ENCODE measurements around the gene KIAA1671. TPM values are rescaled to one million over a fixed set of nuclear protein-coding genes. Genes with fewer than 3 reads are reported as not detected.

KIAA1671 gene
- total RNA-seq, 3 donors from 2014 or later = 9.8 to 62.8 (median 36.4) TPM

DNA sequence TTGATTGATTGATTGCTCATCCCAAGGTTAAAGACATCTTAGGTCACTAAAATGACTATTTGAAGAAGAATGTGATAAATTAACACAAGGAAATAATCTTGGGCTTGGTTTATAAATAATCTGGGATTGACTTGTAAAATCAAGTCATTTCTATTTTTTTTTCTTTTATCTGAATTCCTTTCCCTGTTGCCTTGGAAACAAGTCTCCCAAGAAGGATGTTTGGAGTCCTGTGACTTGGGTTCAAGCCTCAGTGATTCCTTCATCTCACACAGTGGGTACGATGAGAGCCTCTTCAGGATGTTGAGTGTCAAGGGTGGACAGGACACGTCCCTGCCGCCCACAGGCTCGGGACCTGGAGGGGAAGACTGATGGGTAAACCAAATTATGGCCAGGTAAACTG is 149.0 kb downstream of the KIAA1671 start:
- H3K4me3 ChIP-seq = no peak overlapping the region
- H3K36me3 ChIP-seq = no peaks in the 10 kb centered on the region
- H3K27ac ChIP-seq = no peak overlapping the region
- no peak for TF ChIP-seq POLR2AphosphoS5 (IDR thresholded peaks at IDR 0.05)
- TF ChIP-seq POLR2A (IDR thresholded peaks at IDR 0.05) = no peak
- TF ChIP-seq, protein P1, sequence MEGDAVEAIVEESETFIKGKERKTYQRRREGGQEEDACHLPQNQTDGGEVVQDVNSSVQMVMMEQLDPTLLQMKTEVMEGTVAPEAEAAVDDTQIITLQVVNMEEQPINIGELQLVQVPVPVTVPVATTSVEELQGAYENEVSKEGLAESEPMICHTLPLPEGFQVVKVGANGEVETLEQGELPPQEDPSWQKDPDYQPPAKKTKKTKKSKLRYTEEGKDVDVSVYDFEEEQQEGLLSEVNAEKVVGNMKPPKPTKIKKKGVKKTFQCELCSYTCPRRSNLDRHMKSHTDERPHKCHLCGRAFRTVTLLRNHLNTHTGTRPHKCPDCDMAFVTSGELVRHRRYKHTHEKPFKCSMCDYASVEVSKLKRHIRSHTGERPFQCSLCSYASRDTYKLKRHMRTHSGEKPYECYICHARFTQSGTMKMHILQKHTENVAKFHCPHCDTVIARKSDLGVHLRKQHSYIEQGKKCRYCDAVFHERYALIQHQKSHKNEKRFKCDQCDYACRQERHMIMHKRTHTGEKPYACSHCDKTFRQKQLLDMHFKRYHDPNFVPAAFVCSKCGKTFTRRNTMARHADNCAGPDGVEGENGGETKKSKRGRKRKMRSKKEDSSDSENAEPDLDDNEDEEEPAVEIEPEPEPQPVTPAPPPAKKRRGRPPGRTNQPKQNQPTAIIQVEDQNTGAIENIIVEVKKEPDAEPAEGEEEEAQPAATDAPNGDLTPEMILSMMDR (IDR thresholded peaks at IDR 0.05) = no peak
- DNase-seq (ENCODE audit: low spot score in 2 of 2) = no peak
- intact Hi-C loops (cut with DNase I; ENCODE audit: low total_unique reads) = no loop called here
- H3K4me1 ChIP-seq = no peaks in the 10 kb centered on the region
- no peaks in the 10 kb centered on the region for H3K9me3 ChIP-seq
- H3K27me3 ChIP-seq = no peaks in the 10 kb centered on the region

DNA sequence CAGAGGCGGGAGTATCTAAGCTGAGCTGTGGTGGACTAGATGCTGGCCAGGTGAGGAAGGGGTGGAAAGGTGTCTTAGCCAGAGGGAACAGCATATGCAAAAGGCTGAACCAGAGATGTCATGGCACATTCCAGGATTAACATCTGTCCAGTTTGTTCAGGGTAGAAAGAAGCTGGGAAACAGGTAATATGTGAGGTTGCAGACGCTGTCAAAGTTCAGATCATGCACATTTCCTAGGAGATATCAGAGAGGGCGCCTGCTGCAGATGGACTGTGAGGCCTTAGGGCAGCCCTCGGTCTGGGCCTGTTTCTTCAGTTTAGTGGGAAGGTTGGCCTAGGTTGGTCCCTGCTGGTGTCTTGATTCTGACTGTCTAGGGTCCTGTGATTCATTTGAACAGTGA is 149.5 kb downstream of the KIAA1671 start:
- TF ChIP-seq POLR2A (IDR thresholded peaks at IDR 0.05) (no peak), POLR2AphosphoS5 (IDR thresholded peaks at IDR 0.05) (no peak)
- TF ChIP-seq, protein P1 (IDR thresholded peaks at IDR 0.05) = no peak
- Histone ChIP-seq H3K36me3 (no peaks in the 10 kb centered on the region), H3K4me1 (no peaks in the 10 kb centered on the region), H3K9me3 (no peaks in the 10 kb centered on the region), H3K27ac (no peak overlapping the region), H3K27me3 (no peaks in the 10 kb centered on the region), H3K4me3 (no peak overlapping the region)
- intact Hi-C loops (cut with DNase I; ENCODE audit: low total_unique reads) = no loop called here
- DNase-seq (ENCODE audit: low spot score in 2 of 2) = no peak

DNA sequence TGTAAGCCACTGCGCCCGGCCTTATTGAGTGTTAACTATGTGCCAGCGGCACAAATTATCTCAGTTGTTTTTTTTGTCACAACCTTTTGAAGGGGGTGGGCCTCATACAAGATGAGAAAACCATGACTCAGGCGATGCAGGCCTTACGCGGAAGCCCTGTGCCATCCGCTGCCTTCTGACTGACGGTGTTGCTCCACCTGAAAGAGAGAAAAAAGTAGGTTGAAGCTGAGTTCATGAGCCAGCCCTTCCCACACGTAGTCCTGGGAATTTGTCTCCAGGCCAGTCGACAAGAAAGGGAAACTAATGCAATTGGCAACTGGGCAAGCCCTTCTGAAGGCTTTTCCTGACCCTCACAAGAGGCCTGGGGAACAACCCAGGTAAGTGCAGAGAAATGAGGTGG is 150.2 kb downstream of the KIAA1671 start:
- TF ChIP-seq POLR2A (IDR thresholded peaks at IDR 0.05) (no peak), POLR2AphosphoS5 (IDR thresholded peaks at IDR 0.05) (no peak)
- TF ChIP-seq, protein P1 (IDR thresholded peaks at IDR 0.05) = no peak
- intact Hi-C loops (cut with DNase I; ENCODE audit: low total_unique reads) = no loop called here
- Histone ChIP-seq H3K4me3 (no peak overlapping the region), H3K36me3 (no peaks in the 10 kb centered on the region), H3K4me1 (no peaks in the 10 kb centered on the region), H3K9me3 (no peaks in the 10 kb centered on the region), H3K27ac (no peak overlapping the region), H3K27me3 (no peaks in the 10 kb centered on the region)
- DNase-seq (ENCODE audit: low spot score in 2 of 2) = no peak

DNA sequence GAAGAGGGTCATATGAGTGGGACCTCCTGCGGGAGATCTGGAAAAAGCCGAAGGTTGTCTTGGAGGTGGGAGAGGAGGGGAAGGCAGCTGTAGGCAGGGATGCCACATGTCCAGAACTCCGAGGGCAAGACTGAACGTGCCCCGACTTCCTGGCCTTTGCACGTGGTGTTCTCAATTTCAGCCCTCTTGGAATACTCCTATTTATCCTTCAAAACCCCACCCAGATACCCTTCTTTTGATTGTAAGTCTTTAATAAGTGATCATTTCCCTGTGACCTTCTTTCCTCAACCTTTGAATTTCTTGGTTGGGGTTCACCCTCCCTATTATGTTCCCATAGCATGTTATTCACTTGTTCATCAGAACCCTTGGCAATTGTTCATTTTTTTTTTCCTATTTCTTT is 151.9 kb downstream of the KIAA1671 start:
- TF ChIP-seq POLR2AphosphoS5 (IDR thresholded peaks at IDR 0.05) (no peak), POLR2A (IDR thresholded peaks at IDR 0.05) (no peak)
- TF ChIP-seq, protein P1 (IDR thresholded peaks at IDR 0.05) = no peak
- H3K9me3 ChIP-seq = no peaks in the 10 kb centered on the region
- H3K36me3 ChIP-seq = no peaks in the 10 kb centered on the region
- DNase-seq (ENCODE audit: low spot score in 2 of 2) = no peak
- no peak overlapping the region for H3K4me3 ChIP-seq
- intact Hi-C loops (cut with DNase I; ENCODE audit: low total_unique reads) = no loop called here
- no peaks in the 10 kb centered on the region for H3K4me1 ChIP-seq
- no peak overlapping the region for H3K27ac ChIP-seq
- no peaks in the 10 kb centered on the region for H3K27me3 ChIP-seq

DNA sequence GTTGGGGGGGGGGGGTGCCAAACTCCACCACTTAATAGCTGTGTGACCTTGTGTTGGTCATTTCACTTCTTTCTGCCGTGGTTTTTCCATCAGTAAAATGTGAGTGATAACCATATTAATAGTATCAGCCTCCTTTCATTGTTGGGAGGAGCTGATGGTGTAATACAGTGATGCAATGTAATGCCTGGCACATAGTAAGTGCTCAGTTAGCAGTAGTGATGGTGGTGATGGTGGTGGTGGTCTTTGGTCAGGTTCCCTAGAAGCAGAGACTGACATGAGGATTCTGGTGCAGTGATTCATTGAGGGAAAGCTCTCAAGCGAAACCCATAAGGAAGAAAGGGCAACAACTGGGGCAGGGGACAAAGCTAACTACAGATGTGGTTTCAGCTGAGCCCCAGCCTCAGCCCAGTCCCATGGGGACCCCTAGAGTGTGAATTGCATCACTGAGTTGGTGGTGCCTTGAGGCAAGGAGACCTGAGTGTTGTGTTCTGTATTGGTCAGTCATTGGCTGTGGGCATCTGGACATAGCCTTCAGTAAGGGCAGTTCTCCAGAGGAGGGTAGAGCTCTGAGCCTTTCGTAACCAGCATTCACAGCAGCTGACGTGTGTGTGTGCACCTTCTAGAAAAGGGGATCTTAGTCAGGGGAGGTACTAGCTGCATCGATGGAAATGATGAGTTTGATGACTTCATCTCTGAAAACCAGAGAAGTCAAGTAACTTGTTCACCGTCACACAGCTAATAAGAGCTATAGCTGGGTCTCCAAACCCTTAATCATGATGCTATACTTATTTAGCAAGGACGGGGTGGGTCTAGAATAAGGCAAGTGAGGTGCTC is 153.5 kb downstream of the KIAA1671 start:
- intact Hi-C loops (cut with DNase I; ENCODE audit: low total_unique reads) = no loop called here
- no peaks in the 10 kb centered on the region for H3K27me3 ChIP-seq
- TF ChIP-seq POLR2A (IDR thresholded peaks at IDR 0.05) (no peak), POLR2AphosphoS5 (IDR thresholded peaks at IDR 0.05) (no peak)
- TF ChIP-seq, protein P1 (IDR thresholded peaks at IDR 0.05) = no peak
- H3K4me3 ChIP-seq = no peak overlapping the region
- H3K9me3 ChIP-seq = no peaks in the 10 kb centered on the region
- no peak overlapping the region for H3K27ac ChIP-seq
- DNase-seq (ENCODE audit: low spot score in 2 of 2) = no peak
- H3K4me1 ChIP-seq = no peaks in the 10 kb centered on the region
- H3K36me3 ChIP-seq = no peaks in the 10 kb centered on the region

All from breast epithelium (tissue), 4 donors.